Head of caudate nucleus (tissue), 42 donors: Measurements from ENCODE around the gene ZBTB20.

Experiments used
- DNase-seq, 42 donors: peaks; one replicate each; pipeline versions ENCODE4 v3.0.0 to v3.0.0-alpha.2; 2020 to 2021; ENCODE audit warnings: mixed read lengths in 7 of 42
- intact Hi-C: fragments of 100-400 bp; cut with DNase I; formaldehyde crosslinking; loops from one replicate; pipeline ENCODE4 v1.15.0; 2022

ZBTB20 gene

DNA sequence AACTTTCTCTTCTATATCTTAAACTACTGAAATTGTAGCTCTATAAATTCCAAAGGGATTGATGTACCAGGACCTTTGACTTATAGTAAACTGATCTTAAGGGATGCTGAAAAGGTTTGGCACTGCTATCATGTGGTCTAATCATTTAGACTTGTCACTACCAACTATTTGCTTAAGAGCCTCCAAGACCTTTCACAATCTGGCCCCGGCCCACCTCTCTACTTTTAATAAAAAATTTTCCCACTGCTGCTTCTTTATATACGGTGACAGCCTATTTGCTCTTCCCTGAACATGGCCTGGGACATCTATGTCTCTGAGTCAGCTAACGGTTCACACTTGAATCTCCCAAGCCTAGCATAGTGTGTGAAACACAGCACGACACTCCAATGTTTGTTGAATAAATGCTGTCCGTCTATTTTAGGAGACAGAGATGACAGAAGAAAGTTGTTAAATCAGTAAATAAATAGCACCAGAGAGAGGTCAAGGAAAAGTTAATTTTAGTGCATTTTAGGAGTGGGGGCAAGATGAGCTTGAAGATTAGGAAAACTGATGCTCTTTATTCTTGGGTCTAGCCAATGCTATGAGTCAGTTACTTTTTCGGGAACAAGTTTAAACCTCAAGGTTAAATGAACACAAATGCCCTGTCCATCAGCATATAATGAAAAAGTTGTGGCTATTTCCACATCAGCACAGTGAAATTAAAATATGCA, 640.3 kb downstream of the ZBTB20 start:
- intact Hi-C loops: no loop called here

DNA sequence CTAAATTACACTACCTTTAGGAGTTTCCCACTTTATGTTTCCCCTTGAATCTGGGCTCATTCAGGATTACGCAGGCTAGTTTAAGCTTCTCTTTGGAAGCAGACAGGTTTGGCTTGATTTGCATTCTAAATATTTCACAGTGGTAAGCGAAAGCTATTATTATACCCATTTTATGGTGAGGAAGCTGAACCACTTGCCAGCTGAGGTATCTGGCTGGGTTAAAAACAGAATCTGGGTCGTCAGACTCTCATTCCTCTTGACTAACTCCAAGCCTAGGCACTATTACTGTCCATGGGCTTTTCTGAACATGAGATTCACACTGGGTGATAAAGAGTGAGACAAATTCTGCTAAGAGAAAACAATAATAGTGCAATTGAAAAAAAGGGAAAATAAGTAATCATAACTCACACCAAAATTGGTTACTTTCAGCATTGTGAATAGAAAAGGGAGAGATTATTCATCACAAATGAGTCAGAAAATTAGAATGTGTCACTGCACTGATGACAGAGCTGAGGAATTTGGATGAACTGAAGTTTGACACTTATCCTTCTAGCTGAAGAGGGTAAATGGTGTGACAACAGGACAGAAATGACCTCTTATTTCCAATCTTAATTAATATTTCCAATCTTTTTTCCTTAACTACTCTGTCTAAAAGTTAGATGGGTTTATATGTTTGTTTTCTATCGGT, 642.0 kb downstream of the ZBTB20 start:
- peak in 1 of 42 donors; percentile 16 for DNase-seq

More for the DNA sequence above, 640.3 kb downstream of the ZBTB20 start:
- DNase-seq: no peak

DNA sequence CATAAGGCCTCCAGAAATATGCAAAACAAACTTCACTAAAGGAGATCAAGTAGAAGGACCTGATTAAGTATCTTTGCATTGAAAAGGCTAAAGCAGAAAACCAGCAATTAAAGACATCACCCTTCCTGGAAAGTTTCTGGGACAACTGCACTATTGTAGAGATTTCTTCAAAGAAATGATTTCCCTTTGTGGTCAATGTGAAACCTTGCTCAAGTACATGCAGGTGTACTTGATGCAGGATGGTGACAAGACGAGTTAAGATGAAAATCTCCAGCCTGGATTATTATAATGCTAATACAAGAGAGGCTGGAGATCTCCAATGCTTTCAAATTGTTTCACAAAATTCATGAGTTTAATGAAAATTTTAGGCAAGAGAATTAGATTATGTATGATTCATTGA, 644.9 kb downstream of the ZBTB20 start:
- intact Hi-C loops: no loop called here
- no peak for DNase-seq

More for the DNA sequence above, 642.0 kb downstream of the ZBTB20 start:
- intact Hi-C loops: no loop called here

DNA sequence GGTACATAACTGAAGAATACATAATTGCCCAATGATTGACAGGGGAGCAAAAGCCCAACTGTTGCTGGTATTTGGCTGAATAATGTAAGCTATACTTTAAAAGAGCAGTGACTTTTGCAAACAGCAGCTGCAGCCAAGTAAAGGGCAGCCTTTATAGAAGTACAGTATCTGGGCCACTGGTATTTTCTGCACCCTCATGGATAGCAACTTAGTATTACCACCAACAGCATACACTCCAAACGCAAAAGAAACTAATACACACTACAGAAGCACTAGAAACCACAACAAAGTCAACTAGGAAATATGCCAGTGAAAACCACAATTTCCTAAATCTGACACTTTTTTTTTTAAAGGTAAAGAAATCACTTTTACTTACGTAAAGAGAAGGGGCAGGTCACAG, 647.1 kb downstream of the ZBTB20 start:
- no peak for DNase-seq
- intact Hi-C loops: no loop called here

DNA sequence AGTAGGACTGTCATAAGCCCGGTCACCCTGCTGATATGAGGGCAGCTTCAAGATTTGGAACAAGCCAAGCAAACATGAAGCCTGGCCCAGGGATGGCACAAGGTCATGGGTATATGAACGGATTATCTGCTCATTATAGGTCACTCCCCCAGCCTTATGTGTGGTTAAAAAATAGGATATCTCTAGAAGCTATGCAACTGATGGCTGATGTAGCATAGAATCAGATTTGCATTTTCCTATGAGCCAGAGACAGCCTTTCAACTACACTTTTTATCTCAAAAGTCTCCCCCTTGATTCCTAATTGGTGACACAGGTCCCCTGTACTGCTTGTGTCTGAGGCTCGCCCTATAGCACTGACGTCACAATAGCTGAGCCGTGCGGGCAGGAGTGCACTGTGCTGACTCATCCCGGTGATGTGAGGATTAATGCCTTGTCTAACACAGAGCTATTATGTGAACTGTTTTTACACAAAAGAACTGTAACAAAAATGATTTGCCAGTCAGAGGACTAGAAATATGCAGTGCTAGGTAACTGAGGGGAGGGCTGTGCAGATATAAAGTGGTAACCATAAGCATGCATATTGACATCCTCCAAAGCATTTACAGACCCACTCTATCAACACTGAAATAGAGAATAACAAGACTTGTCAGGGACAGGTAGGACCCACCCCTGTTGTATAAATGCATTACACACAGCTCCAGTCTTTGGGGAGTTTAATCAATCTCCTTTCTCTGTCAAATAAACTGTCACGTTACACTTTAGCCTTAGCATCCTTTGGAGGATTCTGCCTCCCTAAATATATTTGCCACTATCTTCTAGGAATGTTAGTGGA, 648.3 kb downstream of the ZBTB20 start:
- DNase-seq: peak; percentile 44 to 93 (median 75)
- intact Hi-C loops: no loop called here

DNA sequence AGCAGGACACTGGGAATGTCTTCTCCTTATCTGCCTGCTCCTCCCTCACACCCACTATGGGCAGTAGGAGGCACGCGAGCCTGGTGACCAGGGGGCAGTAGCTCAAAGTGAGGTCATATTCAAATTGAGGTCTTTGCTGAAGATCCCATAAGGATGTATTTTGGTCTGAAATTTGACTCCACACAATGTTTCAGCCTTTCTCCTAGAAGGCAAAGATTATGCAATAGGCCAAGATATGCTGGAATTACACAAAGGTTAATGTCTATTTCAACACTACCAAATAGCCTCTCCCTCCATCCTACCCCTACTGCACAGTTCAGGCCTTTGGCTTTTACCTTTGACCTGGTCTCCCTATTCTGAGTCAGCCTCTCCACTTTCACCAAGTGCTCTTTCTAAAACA, 650.2 kb downstream of the ZBTB20 start:
- intact Hi-C loops: no loop called here
- no peak for DNase-seq

DNA sequence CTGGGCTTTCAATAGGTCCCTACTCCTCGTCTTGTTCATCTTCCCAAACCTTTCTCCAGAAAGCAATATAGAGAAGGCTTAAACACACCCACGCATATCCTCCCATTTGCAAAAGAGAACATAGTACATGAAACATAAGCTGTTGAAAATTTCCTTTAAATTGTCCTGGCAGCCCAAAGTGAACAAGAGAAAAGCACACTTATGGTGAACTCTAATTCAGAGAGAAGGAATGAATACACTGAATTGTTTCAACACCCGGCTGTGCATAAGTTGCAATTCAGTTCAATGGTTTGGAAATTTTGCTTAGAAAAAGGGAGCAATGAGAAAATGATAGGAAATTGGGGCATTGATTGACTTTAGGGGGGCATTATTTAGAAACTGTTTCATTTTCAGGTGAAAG, 650.6 kb downstream of the ZBTB20 start:
- intact Hi-C loops: no loop called here
- DNase-seq: no peak

DNA sequence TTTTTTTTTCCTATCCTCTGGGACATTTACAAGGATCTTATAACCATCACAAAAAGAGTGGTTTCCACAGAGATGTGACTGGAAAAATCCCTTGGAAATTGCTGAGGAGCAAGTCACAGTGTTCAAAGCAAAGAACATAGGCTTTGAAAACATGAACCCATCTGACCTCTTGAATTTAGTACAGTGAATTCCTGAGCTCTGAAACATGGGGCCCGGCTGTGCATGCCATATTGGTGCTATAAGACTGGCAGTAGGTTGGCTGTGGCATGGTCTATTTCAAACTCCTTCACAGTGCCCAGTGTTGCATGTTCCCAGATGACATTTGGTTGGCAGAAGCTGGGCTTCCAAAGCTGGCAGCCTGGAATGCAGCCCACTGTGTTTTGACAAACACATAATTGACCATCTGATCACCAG, 651.1 kb downstream of the ZBTB20 start:
- DNase-seq: peak in 25 of 42 donors; percentile 9 to 61 (median 24)

DNA sequence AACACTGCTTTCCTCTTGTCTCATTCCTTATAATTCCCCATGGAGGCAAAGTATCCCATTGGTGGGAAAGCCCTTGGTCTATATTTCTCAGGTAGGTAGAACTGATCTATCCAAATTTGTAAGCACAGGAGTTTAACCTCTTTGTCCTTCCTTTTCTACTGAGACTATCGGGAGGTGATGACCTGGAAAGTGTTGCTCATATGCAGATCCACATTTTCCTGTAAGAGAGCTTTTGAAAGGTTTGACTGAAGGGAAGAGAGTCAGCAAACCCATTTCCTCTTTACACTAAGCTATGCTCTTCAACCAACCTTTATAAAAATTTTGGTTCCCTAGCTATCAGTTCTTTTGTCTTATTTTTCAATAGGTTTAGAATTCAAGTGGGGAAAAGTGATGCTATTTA, 652.6 kb downstream of the ZBTB20 start:
- DNase-seq: no peak
- intact Hi-C loops: no loop called here

More for the DNA sequence above, 651.1 kb downstream of the ZBTB20 start:
- intact Hi-C loops: no loop called here

DNA sequence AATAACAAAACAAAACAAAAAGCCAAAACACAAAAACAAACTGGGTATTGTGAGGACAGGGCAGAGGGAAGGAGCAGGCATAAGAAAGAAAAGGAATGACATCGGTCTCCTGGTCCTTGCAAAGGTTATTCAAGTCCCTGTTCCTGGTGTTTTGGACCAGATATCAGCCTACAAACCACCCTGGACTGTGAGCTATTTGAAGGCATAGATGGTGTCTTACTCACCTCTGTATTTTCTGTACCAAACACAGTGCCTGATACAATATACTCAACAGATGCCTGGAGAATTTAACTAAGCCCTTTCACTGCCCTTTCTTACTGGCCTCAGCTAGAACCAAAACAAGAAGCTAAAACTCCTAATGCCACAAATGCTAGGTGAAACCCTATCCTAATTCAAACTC, 656.3 kb downstream of the ZBTB20 start:
- DNase-seq: no peak
- intact Hi-C loops: no loop called here

DNA sequence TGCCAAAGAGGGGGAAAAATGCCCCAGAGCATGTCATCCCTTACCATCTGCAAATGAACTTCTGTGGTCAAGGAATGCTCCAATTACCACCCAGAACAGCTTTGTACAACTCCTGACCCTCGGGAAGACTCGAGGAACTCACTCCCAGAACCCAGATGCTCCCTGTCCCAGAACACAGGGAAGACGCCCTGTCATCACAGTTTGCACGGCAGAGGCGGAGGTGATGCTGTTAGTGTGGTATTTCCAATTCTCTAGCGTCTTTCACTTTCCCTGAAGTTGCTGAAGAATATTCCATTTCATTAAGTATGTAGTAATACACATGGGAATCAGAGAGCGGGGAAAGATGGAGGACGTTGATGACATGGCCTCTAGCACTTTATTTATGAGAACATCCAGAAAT, 659.6 kb downstream of the ZBTB20 start:
- intact Hi-C loops: no loop called here
- DNase-seq: no peak

DNA sequence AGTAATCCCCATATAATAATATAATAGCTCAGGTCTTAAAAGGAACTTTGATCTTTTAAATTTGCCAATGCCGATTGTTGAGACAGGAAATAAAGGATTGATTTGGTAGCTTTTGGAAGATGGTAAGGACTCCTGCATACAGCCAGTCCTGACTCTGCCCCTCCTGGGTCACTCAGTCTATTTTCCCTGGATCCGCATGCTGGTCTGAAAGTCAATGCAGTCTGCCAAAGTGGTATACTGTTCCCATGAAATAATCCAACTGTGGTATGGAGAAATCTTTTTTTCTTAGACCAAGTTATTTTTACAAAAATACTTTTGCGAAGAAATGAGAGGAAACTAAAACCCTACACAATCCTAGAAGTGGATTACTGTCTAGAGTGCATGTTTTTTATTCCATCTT, 662.2 kb downstream of the ZBTB20 start:
- intact Hi-C loops: no loop called here
- no peak for DNase-seq

DNA sequence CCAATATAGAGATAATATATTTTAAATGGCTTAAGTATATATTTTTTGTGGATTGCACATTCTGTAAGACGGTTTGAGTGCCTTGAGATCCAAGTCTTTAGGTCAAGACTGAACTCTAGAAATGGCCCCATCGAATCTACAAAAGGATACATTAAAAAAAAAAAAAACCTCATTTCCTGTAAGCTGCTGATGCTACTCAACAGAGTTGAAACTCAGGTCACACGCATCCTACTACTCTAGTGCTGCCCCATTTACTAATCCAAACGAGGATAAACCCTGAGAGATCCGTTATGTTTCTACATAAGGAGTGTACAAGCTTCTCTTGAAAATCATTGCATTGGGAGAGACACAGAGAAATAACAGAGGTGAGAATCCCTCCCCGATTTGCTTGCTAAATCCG, 666.0 kb downstream of the ZBTB20 start:
- DNase-seq: no peak
- intact Hi-C loops: no loop called here

DNA sequence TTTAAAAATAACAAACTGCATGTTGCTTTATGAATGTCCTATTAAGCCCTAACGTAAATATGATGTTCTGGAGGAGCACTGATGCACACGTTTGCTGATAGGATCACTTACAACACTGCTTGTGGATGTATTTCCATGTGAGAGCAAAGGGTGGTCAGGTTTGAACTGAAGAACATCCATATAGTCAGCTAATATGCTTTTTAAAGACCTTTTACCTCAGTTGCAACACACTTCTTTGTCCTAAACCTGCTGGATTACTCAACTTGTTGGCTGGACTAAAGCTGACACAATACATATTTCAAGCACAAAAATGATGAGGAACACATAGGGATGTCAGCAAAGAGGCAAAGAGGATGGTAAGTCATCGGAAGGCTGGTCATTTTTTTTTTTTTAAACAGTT, 666.6 kb downstream of the ZBTB20 start:
- intact Hi-C loops: no loop called here
- no peak for DNase-seq

DNA sequence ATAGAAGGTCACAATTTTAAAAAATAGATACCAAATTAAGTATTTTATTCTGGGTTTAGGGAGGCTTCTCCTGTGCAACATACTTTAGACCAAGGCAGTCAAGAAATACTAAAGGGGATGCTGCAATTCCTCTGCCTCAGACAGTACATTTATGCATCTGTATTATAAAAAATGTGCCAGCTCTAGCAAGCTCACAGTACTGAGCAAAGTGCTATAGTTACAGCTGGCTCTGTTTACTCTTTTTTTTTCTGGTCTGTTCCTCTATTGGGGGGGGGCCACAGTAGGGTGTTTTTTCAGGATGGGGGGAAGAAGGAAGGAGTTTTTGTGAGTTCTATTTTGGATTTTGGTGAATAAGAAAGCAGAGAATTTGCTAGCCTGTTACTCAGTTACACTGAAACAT, 668.3 kb downstream of the ZBTB20 start:
- no peak for DNase-seq
- intact Hi-C loops: no loop called here

DNA sequence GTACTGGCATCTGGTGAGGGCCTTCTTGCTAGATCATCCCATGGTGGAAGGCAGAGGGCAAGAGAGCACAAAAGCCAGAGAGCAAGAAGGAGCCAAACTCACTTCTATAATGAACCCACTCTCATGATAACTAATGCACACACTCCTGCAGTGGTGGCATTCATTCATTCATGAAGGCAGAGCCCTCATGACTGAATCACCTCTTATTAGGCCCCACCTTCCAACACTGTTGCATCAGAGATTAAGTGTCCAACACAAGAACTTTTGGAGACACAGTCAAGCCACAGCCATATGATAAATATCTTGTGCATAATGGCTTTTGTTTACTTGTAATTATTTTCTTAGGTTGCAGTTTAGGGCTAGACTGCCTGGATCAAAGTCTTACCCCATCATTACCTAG, 670.6 kb downstream of the ZBTB20 start:
- intact Hi-C loops: no loop called here
- no peak for DNase-seq

DNA sequence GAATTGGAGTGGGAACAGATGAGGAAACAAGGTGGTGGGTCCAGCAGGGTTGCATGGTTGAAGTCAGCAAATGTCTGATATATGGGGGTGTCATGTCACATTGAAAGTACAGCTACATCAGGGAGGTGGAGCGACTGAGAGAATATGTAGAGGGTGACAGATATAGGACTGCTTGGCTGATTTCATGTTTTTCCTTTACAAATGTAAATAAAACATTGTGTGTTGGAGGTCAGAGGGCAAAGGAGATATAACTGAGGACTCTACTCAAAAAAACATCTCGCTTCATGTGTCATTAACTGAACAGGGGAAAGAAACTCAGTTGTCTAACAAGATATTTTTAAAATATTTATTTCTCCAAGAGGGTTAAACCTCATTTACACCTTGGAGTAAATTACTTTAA, 675.6 kb downstream of the ZBTB20 start:
- DNase-seq: no peak
- intact Hi-C loops: no loop called here

DNA sequence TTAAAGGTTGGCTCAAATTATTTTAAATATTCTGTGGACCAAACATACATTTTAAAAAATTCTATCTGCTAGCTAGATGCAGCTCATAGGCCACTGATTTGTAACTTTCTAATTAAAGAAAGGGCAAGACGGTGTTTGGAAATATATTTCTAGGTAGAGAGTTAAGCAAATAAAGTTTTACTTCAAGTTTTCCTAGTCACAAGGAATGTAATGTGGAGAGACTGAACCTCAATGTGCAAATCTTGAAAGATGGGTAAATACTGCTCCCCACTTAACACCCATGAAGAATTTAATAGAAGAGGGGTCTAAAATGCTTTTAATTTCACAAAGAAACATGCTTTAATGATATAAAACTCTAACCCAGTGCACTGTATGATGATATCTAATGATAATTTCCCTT, 678.0 kb downstream of the ZBTB20 start:
- intact Hi-C loops: no loop called here
- no peak for DNase-seq

DNA sequence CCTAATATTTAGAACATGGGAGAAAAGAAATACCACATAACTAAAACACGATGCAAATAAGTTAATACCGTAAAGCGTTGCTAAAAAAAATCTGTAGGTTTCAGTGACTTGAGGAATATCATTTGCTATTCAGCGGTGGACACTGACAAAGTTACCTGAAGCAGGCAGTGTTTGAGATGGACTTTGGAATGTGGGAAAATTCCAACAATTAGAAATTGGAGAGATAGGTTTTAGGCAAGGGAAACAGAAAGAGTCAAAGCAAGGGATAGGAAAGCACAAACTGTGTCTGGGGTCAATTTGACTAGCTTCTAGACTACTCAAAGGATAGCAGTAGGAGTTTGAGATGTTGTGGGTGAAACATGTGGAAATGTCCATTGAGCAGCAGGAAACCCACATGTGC, 680.3 kb downstream of the ZBTB20 start:
- no peak for DNase-seq
- intact Hi-C loops: no loop called here

DNA sequence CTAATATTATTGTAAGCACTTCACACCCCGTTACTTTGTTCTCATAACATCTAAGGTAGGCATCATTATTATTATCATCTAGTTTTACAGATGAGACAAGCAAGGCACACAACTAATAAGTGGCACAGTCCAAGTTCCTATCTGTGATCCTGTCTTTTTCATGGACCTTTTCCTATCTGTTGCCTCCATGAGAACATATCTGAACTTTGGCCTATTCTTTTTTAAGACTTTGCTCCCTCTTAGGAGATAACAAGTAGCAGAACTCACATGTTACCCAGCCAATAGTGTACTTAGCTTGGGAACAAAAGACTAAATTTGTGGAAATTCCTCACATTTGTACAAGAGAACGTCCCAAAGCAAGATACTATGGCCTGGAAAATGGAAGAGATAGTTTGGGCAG, 680.8 kb downstream of the ZBTB20 start:
- intact Hi-C loops: no loop called here
- DNase-seq: no peak
